SU-DHL-6 (cell line): ENCODE data around the gene SCARF1.

Experiments
- H2AFZ ChIP-seq: fragments of 200-600 bp; sonication (generic); 2 replicates; pipeline ENCODE4 v1.6.1; 2014; ENCODE audit warnings: low read depth, mild to moderate bottlenecking, moderate library complexity, mixed read lengths, antibody characterized with exemption, low read length; ENCODE audit not compliant: severe bottlenecking
- H3F3A ChIP-seq: fragments of 200-600 bp; shearing (Covaris generic); 2 replicates; pipeline ENCODE4 v1.6.0; 2016; ENCODE audit warnings: antibody characterized with exemption, mild to moderate bottlenecking; ENCODE audit not compliant: insufficient read depth
- H3K27ac ChIP-seq: fragments of 200-600 bp; sonication (generic); 2 replicates; pipeline ENCODE4 v1.5.1; 2016; ENCODE audit warnings: low read depth, mild to moderate bottlenecking, low read length, moderate library complexity, mixed read lengths
- H3K27me3 ChIP-seq: fragments of 200-600 bp; sonication (generic), shearing (Covaris generic); 2 replicates; pipeline ENCODE4 v1.6.0; 2014; ENCODE audit warnings: mild to moderate bottlenecking, low read length
- H3K36me3 ChIP-seq: fragments of 200-600 bp; sonication (generic); 2 replicates; pipeline ENCODE4 v1.6.1; 2014; ENCODE audit warnings: mild to moderate bottlenecking, low read length, mixed read lengths
- H3K4me2 ChIP-seq: fragments of 300-600, 200-600 bp; shearing (Covaris generic), sonication (generic); 2 replicates; pipeline ENCODE4 v1.6.0; 2014; ENCODE audit warnings: low read length, low read depth, mild to moderate bottlenecking; ENCODE audit not compliant: poor library complexity, severe bottlenecking
- H3K4me3 ChIP-seq: fragments of 200-600 bp; sonication (generic); 2 replicates; pipeline ENCODE4 v1.5.1; 2014; ENCODE audit warnings: antibody characterized with exemption, low read length, mild to moderate bottlenecking, mixed read lengths; ENCODE audit not compliant: insufficient read depth, poor library complexity, severe bottlenecking
- H3K79me2 ChIP-seq: fragments of 200-600 bp; sonication (generic); 2 replicates; pipeline ENCODE4 v1.6.1; 2014; ENCODE audit warnings: mild to moderate bottlenecking, low read length, moderate library complexity; ENCODE audit not compliant: insufficient read depth
- H3K9ac ChIP-seq: fragments of 200-600 bp; sonication (generic); 2 replicates; pipeline ENCODE4 v1.7.0; 2014; ENCODE audit warnings: mild to moderate bottlenecking, low read length
- H3K9me2 ChIP-seq: fragments of 200-600 bp; sonication (generic); replicated peaks from 2 replicates; pipeline ENCODE4 v1.6.1; 2014; ENCODE audit warnings: low read length; ENCODE audit not compliant: insufficient read depth
- H3K9me3 ChIP-seq: fragments of 200-600 bp; sonication (generic); 2 replicates; pipeline ENCODE4 v1.6.1; 2014; ENCODE audit warnings: low read length, mixed read lengths; ENCODE audit not compliant: insufficient read depth
- H4K20me1 ChIP-seq: fragments of 200-600 bp; sonication (generic); 2 replicates; pipeline ENCODE4 v1.6.1; 2014; ENCODE audit warnings: low read depth, mild to moderate bottlenecking, antibody characterized with exemption, low read length, moderate library complexity, mixed read lengths
- EZH2phosphoT487 ChIP-seq: fragments of 200-600 bp; sonication (generic), shearing (Covaris generic); conservative IDR thresholded peaks from 2 replicates; pipeline ENCODE4 v1.6.1; 2018; ENCODE audit warnings: mild to moderate bottlenecking, antibody characterized with exemption, low read length, moderate library complexity, mixed read lengths
- TF ChIP-seq, protein P1 (sequence below): fragments of 200-600 bp; sonication (generic); IDR thresholded peaks from one replicate; pipeline ENCODE4 v1.5.1; 2017; ENCODE audit warnings: antibody characterized with exemption, mild to moderate bottlenecking, low read length, moderate library complexity; ENCODE audit not compliant: insufficient read depth, poor library complexity, severe bottlenecking

The SCARF1 gene

DNA sequence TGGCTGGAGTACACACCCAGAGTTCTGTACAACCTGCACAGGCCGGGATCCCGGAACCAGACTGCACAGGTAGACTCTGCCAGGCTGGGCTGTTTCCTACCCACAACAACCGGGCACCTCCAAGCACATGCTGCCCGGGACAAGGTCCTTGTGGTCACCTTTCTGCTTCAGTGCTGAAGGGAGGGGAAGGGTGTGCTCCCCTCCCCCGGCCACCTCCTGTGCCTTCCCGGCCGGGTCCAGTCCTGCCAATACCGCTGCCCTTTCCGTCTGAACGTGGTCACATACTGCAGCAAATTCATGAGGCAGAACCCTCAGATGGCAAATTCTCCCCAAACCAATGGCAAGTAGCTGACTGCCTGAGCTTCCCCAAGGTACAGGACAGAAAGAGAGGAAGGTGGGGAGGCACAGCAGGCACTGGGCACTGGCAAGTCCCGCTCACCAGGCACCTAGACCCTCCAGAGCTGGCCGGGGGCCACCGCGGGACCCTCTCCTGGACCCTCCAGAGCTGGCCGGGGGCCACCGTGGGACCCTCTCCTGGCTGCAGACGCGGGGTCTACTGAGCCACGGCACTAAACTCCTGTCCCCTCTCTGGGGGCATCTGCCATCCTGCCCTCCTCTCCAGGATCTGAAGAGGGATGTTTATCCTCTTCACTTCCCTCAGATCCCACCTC, 39.7 kb downstream of the SCARF1 start:
- Histone ChIP-seq H3K4me3 (no peak overlapping the region), H4K20me1 (no peaks in the 10 kb centered on the region), H3K36me3 (0 out of 2 replicates have a peak, but pooled peaks cover 3% of the 10 kb centered on the region), H3K9me2 (no peaks in the 10 kb centered on the region), H3K27ac (no peak overlapping the region), H3K9me3 (no peaks in the 10 kb centered on the region), H3K79me2 (no peaks in the 10 kb centered on the region), H2AFZ (no peak overlapping the region), H3K27me3 (no peaks in the 10 kb centered on the region), H3K4me2 (no peak overlapping the region), H3F3A (no peaks in the 10 kb centered on the region), H3K9ac (no peak overlapping the region)
- TF ChIP-seq EZH2phosphoT487: no peak
- TF ChIP-seq, protein P1, sequence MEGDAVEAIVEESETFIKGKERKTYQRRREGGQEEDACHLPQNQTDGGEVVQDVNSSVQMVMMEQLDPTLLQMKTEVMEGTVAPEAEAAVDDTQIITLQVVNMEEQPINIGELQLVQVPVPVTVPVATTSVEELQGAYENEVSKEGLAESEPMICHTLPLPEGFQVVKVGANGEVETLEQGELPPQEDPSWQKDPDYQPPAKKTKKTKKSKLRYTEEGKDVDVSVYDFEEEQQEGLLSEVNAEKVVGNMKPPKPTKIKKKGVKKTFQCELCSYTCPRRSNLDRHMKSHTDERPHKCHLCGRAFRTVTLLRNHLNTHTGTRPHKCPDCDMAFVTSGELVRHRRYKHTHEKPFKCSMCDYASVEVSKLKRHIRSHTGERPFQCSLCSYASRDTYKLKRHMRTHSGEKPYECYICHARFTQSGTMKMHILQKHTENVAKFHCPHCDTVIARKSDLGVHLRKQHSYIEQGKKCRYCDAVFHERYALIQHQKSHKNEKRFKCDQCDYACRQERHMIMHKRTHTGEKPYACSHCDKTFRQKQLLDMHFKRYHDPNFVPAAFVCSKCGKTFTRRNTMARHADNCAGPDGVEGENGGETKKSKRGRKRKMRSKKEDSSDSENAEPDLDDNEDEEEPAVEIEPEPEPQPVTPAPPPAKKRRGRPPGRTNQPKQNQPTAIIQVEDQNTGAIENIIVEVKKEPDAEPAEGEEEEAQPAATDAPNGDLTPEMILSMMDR: no peak

DNA sequence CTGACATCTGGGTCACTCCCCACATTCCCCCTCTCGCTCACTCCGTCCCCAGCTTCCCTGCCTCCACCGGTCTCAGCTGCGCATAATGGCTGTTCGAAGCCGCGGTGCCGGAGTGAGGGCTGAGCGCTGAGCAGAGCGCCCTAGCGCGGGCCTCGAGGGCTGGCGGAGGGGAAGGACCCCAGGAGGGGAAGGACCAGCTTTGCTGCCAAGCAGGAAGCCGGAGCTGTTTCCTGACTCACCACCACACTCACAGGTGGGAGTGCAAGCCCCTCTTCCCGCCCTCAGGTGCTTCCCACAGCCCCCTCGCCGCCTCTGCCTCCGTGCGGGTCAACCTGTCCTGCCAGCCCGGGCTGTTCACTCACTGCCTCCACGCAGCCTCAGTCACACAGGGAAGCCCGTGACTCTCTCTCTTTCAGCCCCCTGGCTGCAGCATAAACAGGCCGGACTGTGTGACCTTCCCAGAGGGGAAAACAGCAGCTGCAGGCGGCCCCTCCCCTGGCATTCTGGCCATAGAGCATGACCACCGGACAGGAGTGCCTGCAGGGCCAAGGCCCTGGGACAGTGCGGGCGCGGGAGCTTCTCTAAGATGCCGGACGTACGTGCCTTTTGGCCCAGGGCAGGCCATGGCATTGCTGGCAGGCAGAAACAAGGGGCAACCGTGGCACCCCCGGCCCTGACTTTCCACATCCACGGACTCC, 40.6 kb downstream of the SCARF1 start:
- TF ChIP-seq, protein P1: no peak
- no peak for TF ChIP-seq EZH2phosphoT487
- Histone ChIP-seq H3K4me2 (no peak overlapping the region), H3K9me3 (no peaks in the 10 kb centered on the region), H2AFZ (no peak overlapping the region), H3K79me2 (no peaks in the 10 kb centered on the region), H3K4me3 (no peak overlapping the region), H3K27ac (no peak overlapping the region), H4K20me1 (no peaks in the 10 kb centered on the region), H3F3A (no peaks in the 10 kb centered on the region), H3K9me2 (no peaks in the 10 kb centered on the region), H3K27me3 (no peaks in the 10 kb centered on the region), H3K9ac (no peak overlapping the region), H3K36me3 (0 out of 2 replicates have a peak, but pooled peaks cover 3% of the 10 kb centered on the region)

DNA sequence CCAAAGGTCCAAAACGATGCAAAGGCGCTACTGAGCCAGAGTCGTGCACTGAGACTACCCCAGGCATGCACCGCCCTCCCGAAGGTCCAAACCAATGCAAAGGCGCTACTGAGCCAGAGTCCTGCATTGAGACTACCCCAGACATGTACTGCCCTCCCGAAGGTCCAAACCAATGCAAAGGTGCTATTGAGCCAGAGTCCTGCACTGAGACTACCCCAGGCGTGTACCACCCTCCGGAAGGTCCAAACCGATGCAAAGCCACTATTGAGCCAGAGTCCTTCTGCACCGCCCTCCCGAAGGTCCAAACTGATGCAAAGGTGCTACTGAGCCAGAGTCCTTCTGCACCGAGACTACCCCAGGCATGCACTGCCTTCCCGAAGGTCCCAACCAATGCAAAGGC, 44.0 kb downstream of the SCARF1 start:
- Histone ChIP-seq H3K79me2 (no peaks in the 10 kb centered on the region), H3K9me3 (no peaks in the 10 kb centered on the region), H3K9ac (no peak overlapping the region), H3K27me3 (no peaks in the 10 kb centered on the region), H3K27ac (no peak overlapping the region), H3K4me3 (no peak overlapping the region), H3K36me3 (no peaks in the 10 kb centered on the region), H4K20me1 (no peaks in the 10 kb centered on the region), H2AFZ (no peak overlapping the region), H3K9me2 (no peaks in the 10 kb centered on the region), H3F3A (no peaks in the 10 kb centered on the region), H3K4me2 (no peak overlapping the region)
- TF ChIP-seq, protein P1: no peak
- no peak for TF ChIP-seq EZH2phosphoT487
